K562 (cell line): ENCODE results near the gene PRKCE. TPM values are rescaled to one million over a fixed set of nuclear protein-coding genes. Genes with fewer than 3 reads are reported as not detected.

Source experiments
- ATAC-seq: fragments of 200-7000 bp; cut with Tn5 transposase; 3 replicates; pipeline ENCODE4 v1.9.1; 2020; ENCODE audit warnings: moderate library complexity
- BruUV-seq: library from RNA; stranded (reverse); fragments of 400-500 nt; replicated peaks from 2 replicates; lab custom pipeline; 2021; lab: Mats Ljungman, UMichigan
- CTCF ChIA-PET: fragments of 300-600 bp; formaldehyde crosslinking; extraction: SDS; loops from one replicate; lab custom pipeline; 2021; ENCODE audit warnings: low intra/inter-chr PET ratio; lab: Yijun Ruan, JAX
- POLR2A ChIA-PET: fragments of 300-600, 350-650 bp; sonication (Branson Sonifier 250); formaldehyde crosslinking; extraction: SDS; loops from one replicate; lab custom pipeline; 2021; ENCODE audit warnings: antibody characterized with exemption, inconsistent platforms; lab: Yijun Ruan, JAX
- DNase-seq, 4 experiments: peaks; one replicate each; pipeline versions ENCODE4 v3.0.0 to v3.0.0-alpha.2; 2011 to 2018; ENCODE audit warnings: low spot score in 3 of 4, mixed read lengths in 3 of 4; ENCODE audit errors: extremely low read depth in 1 of 4
- FAIRE-seq: peaks from 2 replicates; lab custom pipeline; 2011; peaks lifted over from hg19 to GRCh38; lab: Jason Lieb, UNC
- H2AFZ ChIP-seq: 2 replicates; pipeline ENCODE4 v1.6.0; 2011; ENCODE audit warnings: low read depth, low read length, control low read depth, inconsistent platforms
- H3K27ac ChIP-seq: fragments of 200-600 bp; 3 replicates; pipeline ENCODE4 v1.8.0; 2011; ENCODE audit warnings: low read depth, mild to moderate bottlenecking, control low read depth, inconsistent platforms, low read length, moderate library complexity, mixed read lengths; ENCODE audit errors: extremely low read depth
- H3K27me3 ChIP-seq, 2 experiments: fragments of 300-600 bp in 1 of 2; 2 replicates in 1 of 2; 3 replicates in 1 of 2; pipeline versions ENCODE4 v1.6.0 to v1.8.0; 2011; ENCODE audit warnings: inconsistent platforms in 2 of 2, low read length in 2 of 2, mild to moderate bottlenecking in 1 of 2, mixed read lengths in 1 of 2, moderate library complexity in 1 of 2; ENCODE audit not compliant: control insufficient read depth in 2 of 2, insufficient read depth in 2 of 2
- H3K36me3 ChIP-seq: fragments of 300-600 bp; 3 replicates; pipeline ENCODE4 v1.8.0; 2011; ENCODE audit warnings: mild to moderate bottlenecking, low read length, inconsistent platforms; ENCODE audit not compliant: control insufficient read depth, insufficient read depth
- H3K4me1 ChIP-seq, 2 experiments: fragments of 200-600 bp in 1 of 2; replicated peaks in 1 of 2; 2 replicates in 1 of 2; 3 replicates in 1 of 2; pipeline versions ENCODE4 v1.5.1 to v1.8.0; 2011; ENCODE audit warnings: inconsistent platforms in 2 of 2, low read length in 2 of 2, mild to moderate bottlenecking in 1 of 2, mixed read lengths in 1 of 2, moderate library complexity in 1 of 2; ENCODE audit not compliant: control insufficient read depth in 2 of 2, insufficient read depth in 2 of 2
- H3K4me2 ChIP-seq: 2 replicates; pipeline ENCODE4 v1.6.1; 2011; ENCODE audit warnings: low read length, control low read depth, inconsistent platforms, mixed read lengths; ENCODE audit not compliant: insufficient read depth
- H3K4me3 ChIP-seq: fragments of 200-600 bp; sonication (generic), shearing (Covaris generic); 2 replicates; pipeline ENCODE4 v1.5.1; 2016; ENCODE audit warnings: control low read depth, inconsistent platforms
- H3K79me2 ChIP-seq: fragments of 200-600 bp; 3 replicates; pipeline ENCODE4 v1.8.0; 2011; ENCODE audit warnings: low read length, inconsistent platforms; ENCODE audit not compliant: control insufficient read depth, insufficient read depth
- H3K9ac ChIP-seq, 2 experiments: 2 replicates each; pipeline versions ENCODE4 v1.6.0 to v1.6.1; 2011; ENCODE audit warnings: low read depth in 2 of 2, low read length in 2 of 2, control low read depth in 1 of 2, inconsistent platforms in 1 of 2, mild to moderate bottlenecking in 1 of 2, mixed read lengths in 1 of 2; ENCODE audit not compliant: insufficient read depth in 1 of 2
- H3K9me1 ChIP-seq: one replicate; pipeline ENCODE4 v1.6.0; 2011; ENCODE audit warnings: inconsistent platforms, mild to moderate bottlenecking, low read length, moderate library complexity; ENCODE audit not compliant: control insufficient read depth, insufficient read depth
- H3K9me3 ChIP-seq: replicated peaks from 2 replicates; pipeline ENCODE4 v1.5.1; 2011; ENCODE audit warnings: low read depth, low read length, inconsistent platforms; ENCODE audit not compliant: control insufficient read depth, insufficient read depth
- H4K20me1 ChIP-seq: replicated peaks from 2 replicates; pipeline ENCODE4 v1.6.1; 2011; ENCODE audit warnings: low read length, inconsistent platforms, mixed read lengths; ENCODE audit not compliant: control insufficient read depth, insufficient read depth
- ETS2 ChIP-seq: IDR thresholded peaks from 2 replicates; pipeline ENCODE4 v1.6.1; 2016; ENCODE audit warnings: borderline replicate concordance, missing genetic modification characterization, mild to moderate bottlenecking, moderate library complexity, missing compliant biosample characterization; ENCODE audit not compliant: poor library complexity, severe bottlenecking
- HDAC8 ChIP-seq: fragments of 450-650 bp; IDR thresholded peaks from 2 replicates; pipeline ENCODE4 v1.6.1; 2016; ENCODE audit warnings: mild to moderate bottlenecking, missing genetic modification characterization, moderate library complexity, missing compliant biosample characterization
- OTX1 ChIP-seq: fragments of 450-650 bp; formaldehyde crosslinking; IDR thresholded peaks from 2 replicates; pipeline ENCODE4 v1.4.0; 2022; ENCODE audit warnings: mild to moderate bottlenecking
- PHF8 ChIP-seq: fragments of 200-600 bp; sonication (generic); IDR thresholded peaks from 2 replicates; pipeline ENCODE4 v1.6.1; 2012; ENCODE audit warnings: mixed run types, mild to moderate bottlenecking, inconsistent platforms, low read length, moderate library complexity, borderline replicate concordance
- POLR2B ChIP-seq: fragments of 450-650 bp; IDR thresholded peaks from 2 replicates; pipeline ENCODE4 v1.6.1; 2018; ENCODE audit warnings: low read depth; ENCODE audit not compliant: partially characterized antibody
- TBL1XR1 ChIP-seq, 2 experiments: IDR thresholded peaks; 2 replicates each; pipeline ENCODE4 v1.6.1; 2012; ENCODE audit warnings: improper control_type of control experiment in 2 of 2, low read length in 2 of 2, mild to moderate bottlenecking in 1 of 2
- TGIF2 ChIP-seq: sonication (generic); formaldehyde crosslinking; IDR thresholded peaks from 2 replicates; pipeline ENCODE4 v1.8.1; 2022; ENCODE audit warnings: mild to moderate bottlenecking, missing genetic modification reagents, moderate library complexity
- XRCC4 ChIP-seq: IDR thresholded peaks from one replicate; pipeline ENCODE4 v1.6.1; 2011; ENCODE audit not compliant: insufficient read depth, insufficient read length; ENCODE audit errors: extremely low read depth
- ZNF384 ChIP-seq: IDR thresholded peaks from 2 replicates; pipeline ENCODE4 v1.6.1; 2012; ENCODE audit warnings: low read depth, low read length, improper control_type of control experiment
- WGBS: fragments of 100-300 bp; shearing (Covaris generic); methylation state at CpG from one replicate; pipeline ENCODE4 v1.1.6; 2016; ENCODE audit warnings: low coverage, mixed read lengths; ENCODE audit not compliant: insufficient coverage; ENCODE audit errors: missing lambda C conversion rate; 5-methylcytosine and 5-hydroxymethylcytosine counted together
- in situ Hi-C: fragments of 300-500 bp; cut with MboI; formaldehyde crosslinking; loops from 4 replicates; pipeline ENCODE4 v1.15.0; 2018; ENCODE audit warnings: inconsistent platforms, mixed read lengths
- intact Hi-C: fragments of 100-400 bp; cut with micrococcal nuclease; formaldehyde crosslinking; loops from 2 replicates; pipeline ENCODE4 v1.14.2; 2022
- polyA plus RNA-seq, 8 experiments: library from polyadenylated mRNA; depleted of rRNA in 4 of 8; stranded (reverse) in 5 of 8; unstranded in 3 of 8; fragments of >200 nt; fragmentation: Nextera tagmentation in 2 of 8; fragmentation: Illumina TruSeq in 1 of 8; extraction: Ambion mirVana in 2 of 8; extraction: Trizol in 1 of 8; gene quantifications; 2 replicates each; pipeline versions ENCODE4 v1.2.1 to v1.2.3, GENCODE V29; 2011 to 2014; ENCODE audit warnings: inconsistent platforms in 1 of 8, missing spikeins in 1 of 8
- total RNA-seq, 7 experiments: library from RNA; depleted of rRNA in 6 of 7; stranded (reverse); fragments of >200 nt in 6 of 7; fragmentation: Illumina TruSeq in 2 of 7; extraction: Trizol in 2 of 7; gene quantifications; 2 replicates each; pipeline versions ENCODE4 v1.2.1 to v1.2.3, GENCODE V29; 2011 to 2021; ENCODE audit warnings: low replicate concordance in 1 of 7

The PRKCE gene
- total and polyA plus RNA-seq, 9 of the 15 experiments (the other 6 are each of a cell fraction or from before 2014, with no cell fraction given) = 0.06 to 1.0 (median 0.22) TPM; not detected in 1

DNA sequence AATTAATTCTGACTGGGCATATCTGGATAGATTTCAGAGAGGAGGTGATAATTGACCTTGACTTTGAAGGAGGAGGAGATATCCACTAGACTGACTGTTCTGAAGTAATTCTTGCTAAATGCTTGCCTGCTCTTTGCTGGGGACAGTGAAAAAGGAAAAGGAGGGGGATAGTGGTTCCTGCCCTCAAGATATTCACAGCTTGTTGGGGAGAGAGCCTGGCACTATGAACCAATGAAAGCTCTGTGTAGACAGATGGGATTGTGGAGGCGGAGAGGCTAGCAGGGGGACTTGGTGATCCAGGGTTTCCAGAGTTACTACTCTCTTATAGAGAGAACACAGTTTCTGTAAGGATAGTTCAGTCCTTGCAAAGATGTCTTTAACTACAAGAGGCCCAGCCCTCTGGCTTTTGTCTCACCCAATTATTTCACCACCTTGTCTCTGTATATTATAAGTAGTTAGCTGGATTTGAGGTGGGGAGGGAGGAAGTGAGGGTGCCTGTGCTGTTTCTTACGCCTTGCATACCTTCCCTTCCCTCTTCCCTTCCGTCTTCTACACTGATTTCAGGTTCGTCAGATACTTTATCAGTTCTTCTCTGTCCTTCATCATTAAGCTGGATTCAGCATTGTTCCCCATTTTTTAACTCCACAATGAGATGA is 190.4 kb downstream of the PRKCE start:
- H2AFZ ChIP-seq = no peak overlapping the region
- no peak overlapping the region for H3K9ac ChIP-seq
- ChIA-PET POLR2A (interaction anchor here (0.6 to 1.4 kb wide), 2 partner anchors 13 to 54 kb away, joined by 3 read pairs; no protein-coding TSS in a partner anchor), CTCF (interaction anchor here (0.6 kb wide), 1 partner anchor 215 kb away, joined by 3 read pairs; no protein-coding TSS in a partner anchor)
- no peak overlapping the region for H3K4me3 ChIP-seq
- H3K4me1 ChIP-seq = no peaks in the 10 kb centered on the region
- H3K4me2 ChIP-seq = no peak overlapping the region
- no TSS peak for BruUV-seq
- no peak for FAIRE-seq
- no peaks in the 10 kb centered on the region for H3K79me2 ChIP-seq
- DNase-seq = no peak
- H3K36me3 ChIP-seq = no peaks in the 10 kb centered on the region
- no peak for TF ChIP-seq HDAC8 (tag)
- no peak for TF ChIP-seq ETS2 (tag)
- TF ChIP-seq TGIF2 (CRISPR knock-in tag) = no peak
- TF ChIP-seq PHF8 = no peak
- TF ChIP-seq TBL1XR1 (IDR thresholded peaks at IDR 0.05; ENCODE audit: low read length in 2 of 2) = no peak
- TF ChIP-seq XRCC4 = no peak
- TF ChIP-seq ZNF384 = no peak
- no peak for TF ChIP-seq OTX1 (CRISPR knock-in tag)
- TF ChIP-seq POLR2B = no peak
- no peak overlapping the region for H3K27ac ChIP-seq
- H3K27me3 ChIP-seq = peaks cover 18 to 42% of the 10 kb centered on the region in 2 experiments; a peak in 4 of 5 replicates
- intact Hi-C loops (no loop called here), in situ Hi-C loops (no loop called here)
- 0% methylated on average over 3 of the region's 4 CpGs for WGBS
- H3K9me1 ChIP-seq = no peaks in the 10 kb centered on the region
- H4K20me1 ChIP-seq = no peaks in the 10 kb centered on the region
- H3K9me3 ChIP-seq = no peaks in the 10 kb centered on the region
- no peak for ATAC-seq
